HL-60 (cell line): ENCODE measurements around the gene KLHL18.
"Not testable (repeated sequence)": the region's sequence is repeated elsewhere in the genome, so short reads cannot be mapped to it uniquely, and the experiment has no call there.

ENCODE experiments used
- DNase-seq, 2 experiments: peaks; one replicate each; pipeline ENCODE4 v3.0.0-alpha.2; 2010 to 2020; ENCODE audit warnings: low read depth in 1 of 2, low spot score in 1 of 2
- H3K27ac ChIP-seq: fragments of 250-450 bp; sonication (Bioruptor Pico); replicated peaks from 2 replicates; pipeline ENCODE4 v1.5.1; 2020; ENCODE audit warnings: mild to moderate bottlenecking, moderate library complexity
- H3K27me3 ChIP-seq: fragments of 250-450 bp; sonication (Bioruptor Pico); 2 replicates; pipeline ENCODE4 v1.5.1; 2021; ENCODE audit warnings: mild to moderate bottlenecking, moderate library complexity; ENCODE audit not compliant: insufficient read depth, poor library complexity, severe bottlenecking
- H3K4me3 ChIP-seq: replicated peaks from 2 replicates; pipeline ENCODE4 v1.5.1; 2011; ENCODE audit warnings: mild to moderate bottlenecking, control low read depth, low read length; ENCODE audit not compliant: insufficient read depth
- GABPA ChIP-seq: IDR thresholded peaks from 2 replicates; pipeline ENCODE4 v1.6.1; 2012; ENCODE audit warnings: low read depth
- POLR2AphosphoS5 ChIP-seq: IDR thresholded peaks from 2 replicates; pipeline ENCODE4 v1.6.1; 2012; ENCODE audit warnings: low read depth
- SPI1 ChIP-seq: IDR thresholded peaks from 2 replicates; pipeline ENCODE4 v1.6.1; 2012; ENCODE audit warnings: low read depth, mild to moderate bottlenecking, borderline replicate concordance
- TF ChIP-seq, protein P1 (sequence below): IDR thresholded peaks from one replicate; pipeline ENCODE4 v1.5.1; 2011; ENCODE audit warnings: low read length, control low read depth, inconsistent platforms; ENCODE audit not compliant: insufficient read depth
- TF ChIP-seq, protein P2 (sequence below): IDR thresholded peaks from 2 replicates; pipeline ENCODE4 v1.6.1; 2012; ENCODE audit warnings: low read depth; ENCODE audit not compliant: insufficient replicate concordance

The KLHL18 gene

DNA sequence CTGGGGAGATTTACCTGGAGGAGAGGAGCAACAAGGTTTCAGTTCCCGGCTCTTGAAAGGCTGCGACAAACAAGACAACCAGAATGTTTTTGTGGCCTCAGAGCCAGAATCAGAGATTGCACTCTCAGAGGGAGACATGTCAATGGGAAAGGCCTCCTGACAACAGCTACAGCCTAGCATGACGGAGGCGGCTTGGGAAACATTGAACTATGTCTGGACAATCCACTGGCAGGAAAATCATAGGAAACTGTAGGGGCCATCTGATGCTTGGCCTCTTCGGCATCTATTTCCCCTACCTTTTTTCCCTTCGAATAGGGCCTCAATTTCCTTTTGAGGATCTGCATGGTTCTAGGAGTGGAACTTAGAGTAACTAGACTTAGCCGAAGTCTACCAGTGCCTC is 84.9 kb downstream of the KLHL18 start:
- no peak overlapping the region for H3K4me3 ChIP-seq
- TF ChIP-seq SPI1 (no peak), POLR2AphosphoS5 (no peak), GABPA (no peak)
- TF ChIP-seq, protein P1, sequence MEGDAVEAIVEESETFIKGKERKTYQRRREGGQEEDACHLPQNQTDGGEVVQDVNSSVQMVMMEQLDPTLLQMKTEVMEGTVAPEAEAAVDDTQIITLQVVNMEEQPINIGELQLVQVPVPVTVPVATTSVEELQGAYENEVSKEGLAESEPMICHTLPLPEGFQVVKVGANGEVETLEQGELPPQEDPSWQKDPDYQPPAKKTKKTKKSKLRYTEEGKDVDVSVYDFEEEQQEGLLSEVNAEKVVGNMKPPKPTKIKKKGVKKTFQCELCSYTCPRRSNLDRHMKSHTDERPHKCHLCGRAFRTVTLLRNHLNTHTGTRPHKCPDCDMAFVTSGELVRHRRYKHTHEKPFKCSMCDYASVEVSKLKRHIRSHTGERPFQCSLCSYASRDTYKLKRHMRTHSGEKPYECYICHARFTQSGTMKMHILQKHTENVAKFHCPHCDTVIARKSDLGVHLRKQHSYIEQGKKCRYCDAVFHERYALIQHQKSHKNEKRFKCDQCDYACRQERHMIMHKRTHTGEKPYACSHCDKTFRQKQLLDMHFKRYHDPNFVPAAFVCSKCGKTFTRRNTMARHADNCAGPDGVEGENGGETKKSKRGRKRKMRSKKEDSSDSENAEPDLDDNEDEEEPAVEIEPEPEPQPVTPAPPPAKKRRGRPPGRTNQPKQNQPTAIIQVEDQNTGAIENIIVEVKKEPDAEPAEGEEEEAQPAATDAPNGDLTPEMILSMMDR: no peak
- no peak for DNase-seq
- H3K27ac ChIP-seq: no peak overlapping the region
- no peaks in the 10 kb centered on the region for H3K27me3 ChIP-seq

DNA sequence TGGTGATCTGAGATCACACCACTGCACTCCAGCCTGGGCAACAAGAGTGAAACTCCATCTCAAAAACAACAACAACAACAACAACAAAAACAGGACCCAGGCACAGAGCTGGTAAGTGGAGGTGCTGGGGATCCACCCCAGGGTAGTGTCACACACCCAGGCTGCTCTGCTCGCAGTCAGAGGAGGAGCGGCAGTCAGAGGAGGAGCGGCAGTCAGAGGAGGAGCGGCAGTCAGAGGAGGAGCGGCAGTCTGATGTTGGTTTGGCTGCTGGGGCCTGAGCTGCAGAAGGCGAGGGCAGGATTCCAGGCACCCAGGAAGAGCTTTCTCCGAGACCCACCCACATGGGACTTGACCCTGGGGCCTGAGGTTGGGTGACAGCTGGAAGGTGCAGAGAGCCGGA is 87.3 kb downstream of the KLHL18 start:
- not testable (repeated sequence) for H3K4me3 ChIP-seq

DNA sequence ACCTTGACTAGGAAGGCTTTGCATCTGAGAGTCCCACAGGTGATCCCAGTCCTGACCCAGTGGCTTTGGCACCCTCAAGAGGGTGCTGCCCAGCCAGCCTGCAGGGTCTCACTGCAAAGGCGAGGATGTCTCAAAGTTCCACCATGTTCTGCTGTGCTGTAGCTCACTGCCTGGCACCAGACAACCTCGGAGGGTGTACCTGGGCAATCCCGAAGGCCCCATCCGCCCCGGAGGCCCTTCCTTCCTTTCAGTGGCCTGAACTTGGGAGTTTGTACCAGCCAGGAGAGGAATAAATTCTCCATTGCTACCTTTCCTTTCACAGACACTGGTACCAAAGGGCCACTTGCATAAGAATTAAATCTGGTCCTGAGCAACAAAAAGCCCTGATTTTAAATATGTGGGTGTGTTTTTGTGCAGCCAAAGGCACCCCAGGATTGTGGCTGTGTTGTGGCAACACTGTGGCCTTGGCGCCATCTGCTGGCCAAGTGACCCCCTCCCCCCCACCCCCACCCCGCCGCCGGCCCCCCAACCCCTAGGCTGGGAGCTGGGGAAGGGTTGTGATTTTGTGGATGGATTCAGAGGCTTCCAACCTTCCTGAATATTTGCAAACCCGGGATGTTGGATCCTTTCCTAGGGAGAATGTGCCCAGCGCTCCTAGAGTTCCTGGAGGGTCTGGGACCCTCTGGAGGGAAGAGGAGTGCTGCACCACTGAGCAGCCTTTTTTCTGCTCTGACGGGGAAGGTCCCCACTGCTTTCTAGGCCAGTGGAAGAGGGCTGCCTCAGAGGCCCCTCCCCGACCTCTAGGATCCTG is 88.3 kb downstream of the KLHL18 start:
- Histone ChIP-seq H3K4me3 (no peak overlapping the region), H3K27ac (no peak overlapping the region), H3K27me3 (no peaks in the 10 kb centered on the region)
- TF ChIP-seq POLR2AphosphoS5: no peak
- TF ChIP-seq, protein P2, sequence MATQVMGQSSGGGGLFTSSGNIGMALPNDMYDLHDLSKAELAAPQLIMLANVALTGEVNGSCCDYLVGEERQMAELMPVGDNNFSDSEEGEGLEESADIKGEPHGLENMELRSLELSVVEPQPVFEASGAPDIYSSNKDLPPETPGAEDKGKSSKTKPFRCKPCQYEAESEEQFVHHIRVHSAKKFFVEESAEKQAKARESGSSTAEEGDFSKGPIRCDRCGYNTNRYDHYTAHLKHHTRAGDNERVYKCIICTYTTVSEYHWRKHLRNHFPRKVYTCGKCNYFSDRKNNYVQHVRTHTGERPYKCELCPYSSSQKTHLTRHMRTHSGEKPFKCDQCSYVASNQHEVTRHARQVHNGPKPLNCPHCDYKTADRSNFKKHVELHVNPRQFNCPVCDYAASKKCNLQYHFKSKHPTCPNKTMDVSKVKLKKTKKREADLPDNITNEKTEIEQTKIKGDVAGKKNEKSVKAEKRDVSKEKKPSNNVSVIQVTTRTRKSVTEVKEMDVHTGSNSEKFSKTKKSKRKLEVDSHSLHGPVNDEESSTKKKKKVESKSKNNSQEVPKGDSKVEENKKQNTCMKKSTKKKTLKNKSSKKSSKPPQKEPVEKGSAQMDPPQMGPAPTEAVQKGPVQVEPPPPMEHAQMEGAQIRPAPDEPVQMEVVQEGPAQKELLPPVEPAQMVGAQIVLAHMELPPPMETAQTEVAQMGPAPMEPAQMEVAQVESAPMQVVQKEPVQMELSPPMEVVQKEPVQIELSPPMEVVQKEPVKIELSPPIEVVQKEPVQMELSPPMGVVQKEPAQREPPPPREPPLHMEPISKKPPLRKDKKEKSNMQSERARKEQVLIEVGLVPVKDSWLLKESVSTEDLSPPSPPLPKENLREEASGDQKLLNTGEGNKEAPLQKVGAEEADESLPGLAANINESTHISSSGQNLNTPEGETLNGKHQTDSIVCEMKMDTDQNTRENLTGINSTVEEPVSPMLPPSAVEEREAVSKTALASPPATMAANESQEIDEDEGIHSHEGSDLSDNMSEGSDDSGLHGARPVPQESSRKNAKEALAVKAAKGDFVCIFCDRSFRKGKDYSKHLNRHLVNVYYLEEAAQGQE: no peak
- TF ChIP-seq, protein P1: no peak
- TF ChIP-seq GABPA: no peak
- no peak for TF ChIP-seq SPI1
- no peak for DNase-seq

More for the DNA sequence above, 87.3 kb downstream of the KLHL18 start:
- not testable (repeated sequence) for DNase-seq, H3K27me3 ChIP-seq, H3K27ac ChIP-seq

DNA sequence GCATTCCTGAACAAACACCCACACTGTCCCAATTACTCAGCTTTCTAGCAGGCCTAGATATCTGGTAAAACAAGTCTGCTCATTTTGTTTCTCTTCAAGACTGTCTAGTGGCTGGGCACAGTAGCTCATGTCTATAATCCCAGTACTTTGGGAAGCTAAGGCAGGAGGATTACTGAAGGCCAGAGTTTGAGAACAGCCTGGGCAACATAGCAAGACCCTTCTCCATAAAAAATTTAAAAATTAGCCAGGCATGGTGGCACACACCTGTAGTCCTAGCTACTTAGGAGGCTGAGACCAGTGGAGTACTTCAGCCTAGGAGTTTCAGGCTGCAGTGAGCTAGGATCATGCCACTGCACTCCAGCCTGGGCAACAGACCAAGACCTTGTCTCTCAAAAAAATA is 91.8 kb downstream of the KLHL18 start:
- TF ChIP-seq POLR2AphosphoS5 (no peak), GABPA (no peak), SPI1 (no peak)
- TF ChIP-seq, protein P1: no peak
- TF ChIP-seq, protein P2: no peak
- no peak for DNase-seq
- H3K4me3 ChIP-seq: no peak overlapping the region
- no peak overlapping the region for H3K27ac ChIP-seq
- no peaks in the 10 kb centered on the region for H3K27me3 ChIP-seq
